ENCODE data around the gene YIPF5.

The YIPF5 gene

GRCh38 chr5:144201588-144201987 lies 31.1 kb upstream of the YIPF5 start:
- Histone ChIP-seq H3K36me3 (ENCODE audit: control insufficient read depth, insufficient read depth, low read length) (no peaks in the 10 kb centered on the region), H3K4me3 (ENCODE audit: insufficient read depth, low read depth, low read length) (no peak overlapping the region), H3K27ac (ENCODE audit: insufficient read depth, low read depth, low read length, poor library complexity, severe bottlenecking) (no peak overlapping the region), H3K9me3 (ENCODE audit: control insufficient read depth, low read length) (no peaks in the 10 kb centered on the region), H3K4me1 (ENCODE audit: control insufficient read depth, insufficient read depth, low read length) (peaks cover 5% of the 10 kb centered on the region), H3K27me3 (ENCODE audit: control insufficient read depth, insufficient read depth, low read length, poor library complexity, severe bottlenecking) (peaks cover 23% of the 10 kb centered on the region)
- 79 to 85% methylated on average over 5 of the region's 5 CpGs for WGBS, 2 experiments

GRCh38 chr5:144198386-144198785 lies 27.9 kb upstream of the YIPF5 start:
- Histone ChIP-seq H3K27me3 (ENCODE audit: control insufficient read depth, insufficient read depth, low read length, poor library complexity, severe bottlenecking) (no peaks in the 10 kb centered on the region), H3K4me1 (ENCODE audit: control insufficient read depth, insufficient read depth, low read length) (no peaks in the 10 kb centered on the region), H3K27ac (ENCODE audit: insufficient read depth, low read depth, low read length, poor library complexity, severe bottlenecking) (no peak overlapping the region), H3K9me3 (ENCODE audit: control insufficient read depth, low read length) (no peaks in the 10 kb centered on the region), H3K36me3 (ENCODE audit: control insufficient read depth, insufficient read depth, low read length) (no peaks in the 10 kb centered on the region), H3K4me3 (ENCODE audit: insufficient read depth, low read depth, low read length) (no peak overlapping the region)
- WGBS, 2 experiments: 89 to 100% methylated on average over 3 of the region's 3 CpGs

GRCh38 chr5:144196612-144197011 lies 26.2 kb upstream of the YIPF5 start:
- Histone ChIP-seq H3K27ac (ENCODE audit: insufficient read depth, low read depth, low read length, poor library complexity, severe bottlenecking) (no peak overlapping the region), H3K4me1 (ENCODE audit: control insufficient read depth, insufficient read depth, low read length) (no peaks in the 10 kb centered on the region), H3K9me3 (ENCODE audit: control insufficient read depth, low read length) (no peaks in the 10 kb centered on the region), H3K36me3 (ENCODE audit: control insufficient read depth, insufficient read depth, low read length) (no peaks in the 10 kb centered on the region), H3K27me3 (ENCODE audit: control insufficient read depth, insufficient read depth, low read length, poor library complexity, severe bottlenecking) (no peaks in the 10 kb centered on the region), H3K4me3 (ENCODE audit: insufficient read depth, low read depth, low read length) (no peak overlapping the region)
- WGBS, 2 experiments: 85 to 100% methylated on average over 1 of the region's 1 CpG

- Histone ChIP-seq H3K27ac (ENCODE audit: insufficient read depth, low read depth, low read length, poor library complexity, severe bottlenecking) (no peak overlapping the region), H3K27me3 (ENCODE audit: control insufficient read depth, insufficient read depth, low read length, poor library complexity, severe bottlenecking) (no peaks in the 10 kb centered on the region), H3K4me1 (ENCODE audit: control insufficient read depth, insufficient read depth, low read length) (no peaks in the 10 kb centered on the region), H3K36me3 (ENCODE audit: control insufficient read depth, insufficient read depth, low read length) (no peaks in the 10 kb centered on the region), H3K4me3 (ENCODE audit: insufficient read depth, low read depth, low read length) (no peak overlapping the region), H3K9me3 (ENCODE audit: control insufficient read depth, low read length) (no peaks in the 10 kb centered on the region)
- 91 to 99% methylated on average over 4 of the region's 4 CpGs for WGBS, 2 experiments
Observed at GRCh38 chr5:144195448-144195847, 25.0 kb upstream of the YIPF5 start.

- Histone ChIP-seq H3K4me1 (ENCODE audit: control insufficient read depth, insufficient read depth, low read length) (no peaks in the 10 kb centered on the region), H3K9me3 (ENCODE audit: control insufficient read depth, low read length) (no peaks in the 10 kb centered on the region), H3K4me3 (ENCODE audit: insufficient read depth, low read depth, low read length) (no peak overlapping the region), H3K36me3 (ENCODE audit: control insufficient read depth, insufficient read depth, low read length) (no peaks in the 10 kb centered on the region), H3K27ac (ENCODE audit: insufficient read depth, low read depth, low read length, poor library complexity, severe bottlenecking) (no peak overlapping the region), H3K27me3 (ENCODE audit: control insufficient read depth, insufficient read depth, low read length, poor library complexity, severe bottlenecking) (no peaks in the 10 kb centered on the region)
- WGBS, 2 experiments: 92 to 97% methylated on average over 2 of the region's 2 CpGs
Observed at GRCh38 chr5:144194144-144194543, 23.7 kb upstream of the YIPF5 start.

GRCh38 chr5:144192661-144193060 lies 22.2 kb upstream of the YIPF5 start:
- H3K4me3 ChIP-seq (ENCODE audit: insufficient read depth, low read depth, low read length): no peak overlapping the region
- no peaks in the 10 kb centered on the region for H3K36me3 ChIP-seq (ENCODE audit: control insufficient read depth, insufficient read depth, low read length)
- no peak overlapping the region for H3K27ac ChIP-seq (ENCODE audit: insufficient read depth, low read depth, low read length, poor library complexity, severe bottlenecking)
- H3K27me3 ChIP-seq (ENCODE audit: control insufficient read depth, insufficient read depth, low read length, poor library complexity, severe bottlenecking): no peaks in the 10 kb centered on the region
- no peaks in the 10 kb centered on the region for H3K9me3 ChIP-seq (ENCODE audit: control insufficient read depth, low read length)
- no peaks in the 10 kb centered on the region for H3K4me1 ChIP-seq (ENCODE audit: control insufficient read depth, insufficient read depth, low read length)

GRCh38 chr5:144191998-144192397 lies 21.5 kb upstream of the YIPF5 start:
- H3K4me1 ChIP-seq (ENCODE audit: control insufficient read depth, insufficient read depth, low read length): no peaks in the 10 kb centered on the region
- no peaks in the 10 kb centered on the region for H3K27me3 ChIP-seq (ENCODE audit: control insufficient read depth, insufficient read depth, low read length, poor library complexity, severe bottlenecking)
- no peak overlapping the region for H3K27ac ChIP-seq (ENCODE audit: insufficient read depth, low read depth, low read length, poor library complexity, severe bottlenecking)
- H3K4me3 ChIP-seq (ENCODE audit: insufficient read depth, low read depth, low read length): no peak overlapping the region
- 40 to 49% methylated on average over 2 to 3 of the region's 3 CpGs for WGBS, 2 experiments
- H3K36me3 ChIP-seq (ENCODE audit: control insufficient read depth, insufficient read depth, low read length): no peaks in the 10 kb centered on the region
- H3K9me3 ChIP-seq (ENCODE audit: control insufficient read depth, low read length): no peaks in the 10 kb centered on the region

- Histone ChIP-seq H3K4me1 (ENCODE audit: control insufficient read depth, insufficient read depth, low read length) (no peaks in the 10 kb centered on the region), H3K27me3 (ENCODE audit: control insufficient read depth, insufficient read depth, low read length, poor library complexity, severe bottlenecking) (no peaks in the 10 kb centered on the region), H3K27ac (ENCODE audit: insufficient read depth, low read depth, low read length, poor library complexity, severe bottlenecking) (no peak overlapping the region), H3K36me3 (ENCODE audit: control insufficient read depth, insufficient read depth, low read length) (no peaks in the 10 kb centered on the region), H3K4me3 (ENCODE audit: insufficient read depth, low read depth, low read length) (no peak overlapping the region), H3K9me3 (ENCODE audit: control insufficient read depth, low read length) (no peaks in the 10 kb centered on the region)
- WGBS, 2 experiments: 68 to 84% methylated on average over 2 of the region's 3 CpGs
Observed at GRCh38 chr5:144191531-144191930, 21.1 kb upstream of the YIPF5 start.

GRCh38 chr5:144189800-144190429 lies 19.5 kb upstream of the YIPF5 start:
- no peak overlapping the region for H3K4me3 ChIP-seq (ENCODE audit: insufficient read depth, low read depth, low read length)
- no peaks in the 10 kb centered on the region for H3K36me3 ChIP-seq (ENCODE audit: control insufficient read depth, insufficient read depth, low read length)
- 90 to 95% methylated on average over 9 to 10 of the region's 10 CpGs for WGBS, 2 experiments
- no peaks in the 10 kb centered on the region for H3K27me3 ChIP-seq (ENCODE audit: control insufficient read depth, insufficient read depth, low read length, poor library complexity, severe bottlenecking)
- no peaks in the 10 kb centered on the region for H3K9me3 ChIP-seq (ENCODE audit: control insufficient read depth, low read length)
- H3K27ac ChIP-seq (ENCODE audit: insufficient read depth, low read depth, low read length, poor library complexity, severe bottlenecking): no peak overlapping the region
- H3K4me1 ChIP-seq (ENCODE audit: control insufficient read depth, insufficient read depth, low read length): no peaks in the 10 kb centered on the region

GRCh38 chr5:144187699-144188294 lies 17.3 kb upstream of the YIPF5 start:
- Histone ChIP-seq H3K4me1 (ENCODE audit: control insufficient read depth, insufficient read depth, low read length) (no peaks in the 10 kb centered on the region), H3K36me3 (ENCODE audit: control insufficient read depth, insufficient read depth, low read length) (no peaks in the 10 kb centered on the region), H3K4me3 (ENCODE audit: insufficient read depth, low read depth, low read length) (no peak overlapping the region), H3K27me3 (ENCODE audit: control insufficient read depth, insufficient read depth, low read length, poor library complexity, severe bottlenecking) (no peaks in the 10 kb centered on the region), H3K27ac (ENCODE audit: insufficient read depth, low read depth, low read length, poor library complexity, severe bottlenecking) (no peak overlapping the region), H3K9me3 (ENCODE audit: control insufficient read depth, low read length) (no peaks in the 10 kb centered on the region)
- 97 to 98% methylated on average over 2 of the region's 2 CpGs for WGBS, 2 experiments

Data from ectodermal cell (in vitro differentiated cells).